Measurements from ENCODE around the gene SPCS3. TPM values are rescaled to one million over a fixed set of nuclear protein-coding genes. Genes with fewer than 3 reads are reported as not detected.
"Not testable (repeated sequence)": the region's sequence is repeated elsewhere in the genome, so short reads cannot be mapped to it uniquely, and the experiment has no call there.

SPCS3 gene
- total RNA-seq, 1 donor from 2014 or later: 110 TPM

GRCh38 chr4:176342384-176342783 lies 22.6 kb downstream of the SPCS3 start:
- intact Hi-C loops (cut with micrococcal nuclease): loop anchor here (5.0 kb wide), 1 partner anchor 780 kb away; no protein-coding TSS in a partner anchor
- H3K9me3 Mint-ChIP-seq: peaks cover 12% of the 10 kb centered on the region
- CTCF ChIA-PET: interaction anchor here (0.9 to 3.6 kb wide), 9 partner anchors 11 to 705 kb away, joined by 3 to 52 read pairs (median 4); no protein-coding TSS in a partner anchor
- H3K27me3 Mint-ChIP-seq: no peaks in the 10 kb centered on the region
- no peak overlapping the region for H3K27ac Mint-ChIP-seq
- peaks cover 7% of the 10 kb centered on the region for H3K36me3 Mint-ChIP-seq (ENCODE audit: low read depth)
- ATAC-seq (ENCODE audit: low read depth): no peak
- no peak for TF ChIP-seq CTCF (IDR thresholded peaks at IDR 0.05)
- peaks cover 2% of the 10 kb centered on the region for H3K4me1 Mint-ChIP-seq
- no peak overlapping the region for H3K4me3 Mint-ChIP-seq
- no peak for DNase-seq
- POLR2A ChIA-PET: no interaction called here

GRCh38 chr4:176343286-176343685 lies 23.5 kb downstream of the SPCS3 start:
- Mint-ChIP-seq H3K27ac (no peak overlapping the region), H3K36me3 (ENCODE audit: low read depth) (peaks cover 7% of the 10 kb centered on the region), H3K27me3 (no peaks in the 10 kb centered on the region), H3K4me1 (peaks cover 2% of the 10 kb centered on the region), H3K9me3 (peaks cover 12% of the 10 kb centered on the region), H3K4me3 (no peak overlapping the region)
- no peak for TF ChIP-seq CTCF (IDR thresholded peaks at IDR 0.05)
- intact Hi-C loops (cut with micrococcal nuclease): loop anchor here (5.0 kb wide), 1 partner anchor 781 kb away; no protein-coding TSS in a partner anchor
- POLR2A ChIA-PET: no interaction called here
- CTCF ChIA-PET: interaction anchor here (3.6 kb wide), 1 partner anchor 308 kb away, joined by 52 read pairs; no protein-coding TSS in a partner anchor
- no peak for DNase-seq
- ATAC-seq (ENCODE audit: low read depth): no peak

- H3K4me3 Mint-ChIP-seq; POLR2A ChIA-PET; H3K4me1 Mint-ChIP-seq; DNase-seq; H3K27ac Mint-ChIP-seq; CTCF ChIA-PET; ATAC-seq (ENCODE audit: low read depth); intact Hi-C loops (cut with micrococcal nuclease); H3K27me3 Mint-ChIP-seq: not testable (repeated sequence)
- peaks cover 17% of the 10 kb centered on the region for H3K9me3 Mint-ChIP-seq
- H3K36me3 Mint-ChIP-seq (ENCODE audit: low read depth): peaks cover 17% of the 10 kb centered on the region
Measured at GRCh38 chr4:176345346-176345745, 25.6 kb downstream of the SPCS3 start.

GRCh38 chr4:176346836-176347235 lies 27.1 kb downstream of the SPCS3 start:
- H3K36me3 Mint-ChIP-seq (ENCODE audit: low read depth): peaks cover 20% of the 10 kb centered on the region
- ATAC-seq (ENCODE audit: low read depth); CTCF ChIA-PET; intact Hi-C loops (cut with micrococcal nuclease); H3K27ac Mint-ChIP-seq; H3K4me1 Mint-ChIP-seq; H3K4me3 Mint-ChIP-seq; DNase-seq; POLR2A ChIA-PET; H3K27me3 Mint-ChIP-seq: not testable (repeated sequence)
- H3K9me3 Mint-ChIP-seq: peaks cover 17% of the 10 kb centered on the region

GRCh38 chr4:176350671-176351070 lies 30.9 kb downstream of the SPCS3 start:
- Mint-ChIP-seq H3K4me1 (no peaks in the 10 kb centered on the region), H3K36me3 (ENCODE audit: low read depth) (peaks cover 13% of the 10 kb centered on the region), H3K4me3 (no peak overlapping the region), H3K9me3 (peaks cover 10% of the 10 kb centered on the region), H3K27me3 (no peaks in the 10 kb centered on the region), H3K27ac (no peak overlapping the region)
- ATAC-seq (ENCODE audit: low read depth) (no peak), DNase-seq (no peak)
- intact Hi-C loops (cut with micrococcal nuclease): no loop called here
- ChIA-PET POLR2A (no interaction called here), CTCF (no interaction called here)
- TF ChIP-seq CTCF (IDR thresholded peaks at IDR 0.05): no peak

- H3K36me3 Mint-ChIP-seq (ENCODE audit: low read depth): peaks cover 4% of the 10 kb centered on the region
- no peaks in the 10 kb centered on the region for H3K4me1 Mint-ChIP-seq
- no peak for ATAC-seq (ENCODE audit: low read depth)
- no peak overlapping the region for H3K27ac Mint-ChIP-seq
- POLR2A ChIA-PET: no interaction called here
- H3K9me3 Mint-ChIP-seq: peaks cover 5% of the 10 kb centered on the region
- intact Hi-C loops (cut with micrococcal nuclease): no loop called here
- H3K4me3 Mint-ChIP-seq: no peak overlapping the region
- H3K27me3 Mint-ChIP-seq: no peaks in the 10 kb centered on the region
- DNase-seq: no peak
- CTCF ChIA-PET: interaction anchor here (1.8 kb wide), 1 partner anchor 14 kb away, joined by 6 read pairs; no protein-coding TSS in a partner anchor
- TF ChIP-seq CTCF (IDR thresholded peaks at IDR 0.05): no peak
Measured at GRCh38 chr4:176354884-176355283, 35.1 kb downstream of the SPCS3 start.
